ENCODE results near the gene P2RY8. TPM values are rescaled to one million over a fixed set of nuclear protein-coding genes. Genes with fewer than 3 reads are reported as not detected.
"Not testable (repeated sequence)": the region's sequence is repeated elsewhere in the genome, so short reads cannot be mapped to it uniquely, and the experiment has no call there.

Gene P2RY8
- total and polyA plus RNA-seq, 2 donors, result 0.26 to 2.6 TPM

DNA sequence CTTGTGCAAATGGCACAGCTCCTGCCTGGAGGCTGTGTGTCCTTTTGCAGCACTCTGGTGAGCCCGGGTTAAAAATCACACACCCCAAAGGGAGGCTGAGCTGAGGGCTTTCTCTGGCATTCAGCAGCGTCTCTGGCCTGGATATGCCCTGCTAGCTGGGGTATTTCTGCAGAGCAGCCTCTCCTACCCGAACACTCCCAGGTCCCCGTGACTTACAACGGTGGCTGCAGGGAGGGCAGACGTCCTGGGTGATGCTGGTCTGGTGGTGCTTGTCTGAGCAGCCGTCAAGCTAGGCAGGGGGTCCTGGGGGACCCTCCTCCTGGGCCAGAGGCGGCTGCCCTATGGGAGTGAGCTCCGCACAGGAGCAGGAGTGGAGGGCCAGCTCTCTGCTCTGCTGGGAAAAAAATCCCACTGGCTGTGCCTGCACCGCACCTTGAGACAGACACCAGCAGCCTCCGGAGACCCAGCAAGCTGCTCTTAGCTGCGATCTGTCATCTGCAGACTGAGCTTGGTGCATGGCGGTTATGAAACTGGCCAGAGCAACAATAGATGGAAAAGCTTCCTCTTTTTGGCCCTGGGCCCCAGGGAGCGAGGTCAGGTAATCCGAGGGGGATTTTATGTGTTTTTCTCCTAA lies 43.0 kb downstream of the P2RY8 start:
- H3K27ac ChIP-seq (ENCODE audit: low read depth), result no peak overlapping the region

DNA sequence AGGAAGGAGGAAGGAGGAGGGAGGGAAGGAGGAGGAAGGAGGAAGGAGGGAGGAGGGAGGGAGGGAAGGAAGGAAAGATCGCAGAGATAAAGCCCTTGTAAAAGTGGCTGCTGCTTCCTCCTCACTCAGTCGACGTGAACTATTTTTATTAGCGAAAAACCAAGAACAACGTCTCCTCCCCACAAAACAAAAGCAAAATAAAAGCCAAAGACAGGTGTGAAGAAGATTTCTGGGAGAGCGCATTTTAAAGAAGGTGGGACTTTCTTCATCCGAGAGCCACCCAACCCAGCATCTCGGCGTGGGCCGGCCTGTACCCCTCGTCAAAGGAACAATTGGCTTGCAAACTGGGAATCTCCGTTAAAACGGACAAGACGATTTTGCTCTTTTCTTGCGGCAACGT lies 43.6 kb downstream of the P2RY8 start:
- Histone ChIP-seq H3K4me1 (ENCODE audit: insufficient read depth) (no peaks in the 10 kb centered on the region), H3K36me3 (ENCODE audit: insufficient read depth) (no peaks in the 10 kb centered on the region), H3K27ac (ENCODE audit: low read depth) (no peak overlapping the region), H3K4me3 (ENCODE audit: low read depth, low read length) (no peak overlapping the region)
- WGBS, result 24% methylated on average over 16 of the region's 16 CpGs
- no peak for DNase-seq (ENCODE audit: extremely low spot score)

More for the DNA sequence above, 43.0 kb downstream of the P2RY8 start:
- WGBS, result 13% methylated on average over 15 of the region's 15 CpGs
- H3K36me3 ChIP-seq (ENCODE audit: insufficient read depth), result no peaks in the 10 kb centered on the region
- no peak for DNase-seq (ENCODE audit: extremely low spot score)
- H3K4me3 ChIP-seq (ENCODE audit: low read depth, low read length), result no peak overlapping the region
- no peaks in the 10 kb centered on the region for H3K4me1 ChIP-seq (ENCODE audit: insufficient read depth)

DNA sequence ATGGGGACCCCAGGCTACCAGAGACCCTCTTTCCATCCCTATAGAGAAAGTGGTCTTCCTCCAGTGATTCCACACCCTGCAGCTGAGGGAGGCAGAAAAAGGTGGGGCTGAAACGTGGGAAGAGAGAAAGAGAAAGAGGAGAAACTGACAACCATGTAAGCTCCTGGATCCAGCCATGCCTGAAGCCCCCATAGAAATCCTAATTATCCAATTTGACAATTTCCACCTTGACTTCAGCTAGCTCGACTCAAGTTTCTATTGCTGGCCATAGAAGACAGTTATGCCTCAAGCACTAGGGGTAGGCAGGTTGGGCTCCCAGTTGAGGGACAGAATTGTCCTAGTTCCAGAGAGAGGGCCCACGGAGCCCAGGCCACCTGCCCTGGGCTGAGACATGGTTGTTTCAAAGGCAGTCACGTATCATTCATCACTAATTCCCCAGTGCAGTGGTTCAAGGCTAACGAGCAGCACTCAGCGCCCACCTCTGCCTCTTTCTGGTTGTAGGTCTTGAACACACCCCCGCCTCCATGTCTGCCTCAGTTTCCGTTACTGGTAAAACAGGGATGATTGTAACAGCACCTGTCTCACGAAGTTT lies 44.5 kb downstream of the P2RY8 start:
- no peak for DNase-seq (ENCODE audit: extremely low spot score)
- no peaks in the 10 kb centered on the region for H3K4me1 ChIP-seq (ENCODE audit: insufficient read depth)
- 90% methylated on average over 9 of the region's 9 CpGs for WGBS

DNA sequence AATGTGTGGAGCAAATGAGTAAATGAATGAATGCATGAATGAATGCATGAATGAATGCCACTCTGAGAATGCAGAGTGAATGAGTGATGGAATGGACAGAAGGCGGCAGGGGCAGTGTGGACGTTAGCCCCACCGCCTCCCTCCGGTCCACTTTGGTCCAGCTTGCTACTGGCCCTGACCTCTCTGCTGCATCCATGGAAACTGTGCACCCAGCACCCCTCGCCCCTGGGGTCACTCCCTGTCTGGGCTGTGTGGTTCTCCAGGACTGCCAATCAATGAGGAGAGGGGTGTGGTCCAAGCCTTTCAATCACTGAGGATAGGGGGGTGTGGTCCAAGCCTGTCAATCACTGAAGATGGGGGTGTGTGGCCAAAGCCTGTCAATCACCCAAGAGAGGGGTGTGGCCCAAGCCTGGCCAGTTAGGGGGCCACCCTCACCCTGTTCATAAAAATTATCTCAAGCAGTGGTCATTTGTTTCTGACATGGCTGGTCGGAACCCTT lies 45.1 kb downstream of the P2RY8 start:
- H3K4me1 ChIP-seq (ENCODE audit: insufficient read depth), result no peaks in the 10 kb centered on the region
- DNase-seq (ENCODE audit: extremely low spot score), result no peak
- H3K36me3 ChIP-seq (ENCODE audit: insufficient read depth), result no peaks in the 10 kb centered on the region
- WGBS, result 86% methylated on average over 6 of the region's 6 CpGs
- H3K4me3 ChIP-seq (ENCODE audit: low read depth, low read length), result no peak overlapping the region
- no peak overlapping the region for H3K27ac ChIP-seq (ENCODE audit: low read depth)

More for the DNA sequence above, 44.5 kb downstream of the P2RY8 start:
- Histone ChIP-seq H3K27ac (ENCODE audit: low read depth) (no peak overlapping the region), H3K4me3 (ENCODE audit: low read depth, low read length) (no peak overlapping the region), H3K36me3 (ENCODE audit: insufficient read depth) (no peaks in the 10 kb centered on the region)

DNA sequence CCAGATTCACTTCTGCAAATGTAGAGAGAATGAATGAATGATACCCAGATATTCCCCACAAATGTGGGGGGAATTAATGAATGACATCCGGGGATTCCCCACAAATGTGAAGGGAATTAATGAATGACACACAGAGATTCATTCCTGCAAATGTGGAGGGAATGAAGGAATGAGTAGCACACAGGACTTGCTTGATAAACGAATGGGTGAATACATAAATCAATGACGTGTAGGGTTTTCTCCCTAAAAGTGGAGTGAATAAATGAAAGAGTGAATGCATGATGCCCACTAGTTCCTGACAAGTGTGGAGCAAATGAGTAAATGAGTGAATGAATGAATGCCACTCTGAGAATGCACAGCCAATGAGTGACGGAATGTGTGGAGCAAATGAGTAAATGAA lies 45.7 kb downstream of the P2RY8 start:
- not testable (repeated sequence) for H3K4me3 ChIP-seq (ENCODE audit: low read depth, low read length); H3K27ac ChIP-seq (ENCODE audit: low read depth); H3K4me1 ChIP-seq (ENCODE audit: insufficient read depth); DNase-seq (ENCODE audit: extremely low spot score); H3K36me3 ChIP-seq (ENCODE audit: insufficient read depth)
- WGBS, result 95% methylated on average over 4 of the region's 4 CpGs

DNA sequence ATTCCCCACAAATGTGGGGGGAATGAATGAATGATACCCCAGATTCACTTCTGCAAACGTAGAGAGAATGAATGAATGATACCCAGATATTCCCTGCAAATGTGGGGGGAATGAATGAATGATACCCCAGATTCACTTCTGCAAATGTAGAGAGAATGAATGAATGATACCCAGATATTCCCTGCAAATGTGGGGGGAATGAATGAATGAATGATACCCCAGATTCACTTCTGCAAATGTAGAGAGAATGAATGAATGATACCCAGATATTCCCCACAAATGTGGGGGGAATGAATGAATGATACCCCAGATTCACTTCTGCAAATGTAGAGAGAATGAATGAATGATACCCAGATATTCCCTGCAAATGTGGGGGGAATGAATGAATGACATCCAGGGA lies 46.3 kb downstream of the P2RY8 start:
- not testable (repeated sequence) for H3K27ac ChIP-seq (ENCODE audit: low read depth); H3K4me3 ChIP-seq (ENCODE audit: low read depth, low read length); H3K4me1 ChIP-seq (ENCODE audit: insufficient read depth); DNase-seq (ENCODE audit: extremely low spot score); H3K36me3 ChIP-seq (ENCODE audit: insufficient read depth)
- 90% methylated on average over 1 of the region's 1 CpG for WGBS

DNA sequence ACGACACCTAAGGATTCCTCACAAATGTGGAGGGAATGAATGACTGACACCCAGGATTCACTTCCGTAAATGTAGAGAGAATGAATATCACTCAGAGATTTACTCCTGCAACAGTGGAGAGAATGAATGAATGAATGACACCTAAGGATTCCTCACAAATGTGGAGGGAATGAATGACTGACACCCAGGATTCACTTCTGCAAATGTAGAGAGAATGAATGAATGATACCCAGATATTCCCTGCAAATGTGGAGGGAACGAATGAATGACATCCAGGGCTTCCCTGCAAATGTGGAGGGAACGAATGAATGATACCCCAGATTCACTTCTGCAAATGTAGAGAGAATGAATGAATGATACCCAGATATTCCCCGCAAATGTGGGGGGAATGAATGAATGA lies 47.6 kb downstream of the P2RY8 start:
- not testable (repeated sequence) for DNase-seq (ENCODE audit: extremely low spot score); H3K4me1 ChIP-seq (ENCODE audit: insufficient read depth); H3K27ac ChIP-seq (ENCODE audit: low read depth); H3K36me3 ChIP-seq (ENCODE audit: insufficient read depth); H3K4me3 ChIP-seq (ENCODE audit: low read depth, low read length)
- WGBS, result 81% methylated on average over 5 of the region's 5 CpGs

DNA sequence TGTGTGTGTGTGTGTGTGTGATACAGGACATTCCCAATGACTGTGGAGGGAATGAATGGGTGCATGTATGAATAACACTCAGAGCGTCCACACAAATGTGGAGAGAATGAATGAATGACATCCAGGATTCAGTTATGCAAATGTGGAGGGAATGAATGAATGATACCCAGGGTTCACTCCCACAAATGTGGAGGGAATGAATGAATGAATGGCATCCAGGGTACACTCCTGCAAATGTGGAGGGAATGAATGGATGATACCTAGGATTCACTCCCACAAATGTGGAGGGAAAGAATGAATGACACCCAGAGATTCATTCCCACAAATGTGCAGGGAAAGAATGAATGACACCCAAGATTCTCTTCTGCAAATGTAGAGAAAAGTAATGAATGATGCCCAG lies 48.2 kb downstream of the P2RY8 start:
- WGBS, result 93% methylated on average over 1 of the region's 1 CpG

DNA sequence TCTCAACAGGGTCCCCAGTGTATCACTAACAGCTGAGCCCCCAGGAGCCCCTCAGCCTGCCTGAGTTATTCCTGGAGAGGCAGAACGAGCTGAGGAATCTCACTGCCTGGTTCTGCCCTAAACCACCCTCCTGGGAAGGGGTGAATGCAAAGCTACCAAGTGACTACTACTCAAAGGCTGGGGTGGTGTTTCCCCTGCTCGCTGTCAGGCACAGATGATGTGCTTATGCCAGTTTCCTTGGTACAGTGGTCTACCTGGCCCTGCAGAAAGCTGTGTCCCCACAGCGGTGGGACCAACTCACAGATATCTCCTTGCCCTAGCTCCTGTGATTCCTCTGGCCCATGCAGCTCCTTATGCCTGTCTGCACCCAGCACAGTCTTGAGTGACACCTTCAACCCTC lies 48.8 kb downstream of the P2RY8 start:
- DNase-seq (ENCODE audit: extremely low spot score), result no peak
- Histone ChIP-seq H3K36me3 (ENCODE audit: insufficient read depth) (no peaks in the 10 kb centered on the region), H3K27ac (ENCODE audit: low read depth) (no peak overlapping the region), H3K4me1 (ENCODE audit: insufficient read depth) (no peaks in the 10 kb centered on the region), H3K4me3 (ENCODE audit: low read depth, low read length) (no peak overlapping the region)
- WGBS, result 82% methylated on average over 3 of the region's 3 CpGs

More for the DNA sequence above, 48.2 kb downstream of the P2RY8 start:
- no peak for DNase-seq (ENCODE audit: extremely low spot score)
- Histone ChIP-seq H3K36me3 (ENCODE audit: insufficient read depth) (no peaks in the 10 kb centered on the region), H3K4me1 (ENCODE audit: insufficient read depth) (no peaks in the 10 kb centered on the region), H3K4me3 (ENCODE audit: low read depth, low read length) (no peak overlapping the region), H3K27ac (ENCODE audit: low read depth) (no peak overlapping the region)

DNA sequence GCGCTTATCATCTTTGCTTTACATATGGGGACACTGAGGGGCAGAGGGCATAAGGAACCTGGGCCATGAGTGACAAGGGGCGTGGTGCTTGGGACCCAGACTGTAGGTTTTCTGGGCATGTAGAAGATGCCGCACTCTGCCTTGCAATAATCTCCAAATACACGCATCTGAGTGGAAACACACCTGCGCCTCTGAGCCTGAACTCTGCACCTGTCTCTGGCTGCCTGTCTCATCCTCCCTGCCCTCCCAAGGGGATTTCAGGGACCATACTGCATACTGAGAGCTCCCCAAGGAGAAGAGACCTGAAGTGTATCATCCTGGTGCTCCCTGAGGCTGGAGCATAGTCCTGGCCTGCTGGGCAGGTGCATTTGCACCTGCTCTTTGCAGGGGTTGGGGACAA lies 49.6 kb downstream of the P2RY8 start:
- Histone ChIP-seq H3K36me3 (ENCODE audit: insufficient read depth) (no peaks in the 10 kb centered on the region), H3K27ac (ENCODE audit: low read depth) (no peak overlapping the region), H3K4me1 (ENCODE audit: insufficient read depth) (no peaks in the 10 kb centered on the region), H3K4me3 (ENCODE audit: low read depth, low read length) (no peak overlapping the region)
- DNase-seq (ENCODE audit: extremely low spot score), result no peak
- WGBS, result 91% methylated on average over 5 of the region's 5 CpGs

DNA sequence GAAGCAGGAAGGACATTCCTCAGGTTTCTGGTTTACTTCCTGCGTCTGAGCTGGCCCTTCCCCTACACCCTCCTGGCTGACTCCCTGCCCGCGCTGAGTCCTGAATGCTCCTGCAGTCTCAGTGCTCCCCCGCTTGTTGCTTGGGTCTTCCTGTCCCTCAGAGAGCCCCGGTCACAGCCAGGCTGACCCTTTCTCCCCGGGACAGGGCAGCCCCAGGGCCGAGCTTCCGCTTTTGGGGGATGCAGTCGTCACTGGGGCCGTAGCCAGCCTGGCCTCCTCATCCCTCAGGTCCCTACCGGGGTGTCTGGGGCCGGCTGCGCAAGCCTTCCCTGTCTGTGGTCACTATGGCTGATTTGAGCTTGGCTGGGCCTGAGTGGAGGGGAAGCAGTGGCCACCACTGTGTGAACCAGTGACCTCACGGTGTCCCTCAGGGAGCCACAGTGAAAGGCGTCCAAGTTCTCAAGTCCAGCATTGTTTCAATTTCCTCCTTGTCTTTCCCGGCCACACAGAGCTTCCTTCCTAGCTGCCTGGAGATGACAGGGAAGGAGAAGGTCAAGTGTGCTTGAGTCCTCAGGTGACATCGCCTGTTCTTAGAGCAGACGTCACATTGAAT lies 50.1 kb downstream of the P2RY8 start:
- no peak for DNase-seq (ENCODE audit: extremely low spot score)
- no peaks in the 10 kb centered on the region for H3K36me3 ChIP-seq (ENCODE audit: insufficient read depth)
- no peak overlapping the region for H3K27ac ChIP-seq (ENCODE audit: low read depth)
- no peaks in the 10 kb centered on the region for H3K4me1 ChIP-seq (ENCODE audit: insufficient read depth)
- no peak overlapping the region for H3K4me3 ChIP-seq (ENCODE audit: low read depth, low read length)
- 65% methylated on average over 18 of the region's 18 CpGs for WGBS

DNA sequence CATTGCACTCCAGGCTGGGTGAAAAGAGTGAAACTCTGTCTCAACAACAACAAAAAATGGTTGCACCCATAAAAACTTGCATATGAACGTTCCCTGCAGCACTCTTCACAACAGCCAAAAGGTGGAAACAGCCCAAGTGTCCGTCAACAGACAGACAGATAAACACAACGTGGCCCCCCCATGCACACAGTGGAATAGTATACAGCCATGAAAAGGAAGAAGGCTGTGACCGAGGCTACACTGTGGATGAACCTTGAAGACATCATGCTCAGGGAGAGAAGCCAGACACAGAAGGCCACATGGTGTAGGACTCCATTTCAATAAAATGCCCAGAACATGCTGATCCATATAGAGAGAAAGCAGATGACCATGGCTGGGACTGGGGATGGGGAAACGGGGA lies 50.8 kb downstream of the P2RY8 start:
- WGBS, result 87% methylated on average over 5 of the region's 5 CpGs
- Histone ChIP-seq H3K4me1 (ENCODE audit: insufficient read depth) (no peaks in the 10 kb centered on the region), H3K4me3 (ENCODE audit: low read depth, low read length) (no peak overlapping the region), H3K36me3 (ENCODE audit: insufficient read depth) (no peaks in the 10 kb centered on the region), H3K27ac (ENCODE audit: low read depth) (no peak overlapping the region)
- no peak for DNase-seq (ENCODE audit: extremely low spot score)

DNA sequence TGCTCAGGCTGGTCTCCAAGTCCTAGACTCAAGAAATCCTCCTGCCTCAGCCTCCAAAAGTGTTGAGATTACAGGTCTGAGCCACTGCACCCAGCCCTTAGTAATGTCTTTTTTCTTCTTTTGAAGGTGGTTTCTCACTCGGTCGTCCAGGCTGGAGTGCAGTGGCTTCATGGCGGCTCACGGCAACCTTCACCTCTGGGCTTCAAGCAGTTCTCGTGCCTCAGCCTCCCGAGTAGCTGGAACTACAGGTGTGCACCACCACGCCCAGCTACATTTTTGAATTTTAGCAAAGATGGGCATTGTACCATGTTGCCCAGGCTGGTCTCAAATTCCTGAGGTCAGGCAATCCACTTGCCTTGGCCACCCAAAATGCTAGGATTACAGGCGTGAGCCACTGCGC lies 52.0 kb downstream of the P2RY8 start:
- H3K4me3 ChIP-seq (ENCODE audit: low read depth, low read length), result no peak overlapping the region
- H3K27ac ChIP-seq (ENCODE audit: low read depth), result no peak overlapping the region
- no peak for DNase-seq (ENCODE audit: extremely low spot score)
- no peaks in the 10 kb centered on the region for H3K4me1 ChIP-seq (ENCODE audit: insufficient read depth)
- 93% methylated on average over 9 of the region's 9 CpGs for WGBS
- no peaks in the 10 kb centered on the region for H3K36me3 ChIP-seq (ENCODE audit: insufficient read depth)

DNA sequence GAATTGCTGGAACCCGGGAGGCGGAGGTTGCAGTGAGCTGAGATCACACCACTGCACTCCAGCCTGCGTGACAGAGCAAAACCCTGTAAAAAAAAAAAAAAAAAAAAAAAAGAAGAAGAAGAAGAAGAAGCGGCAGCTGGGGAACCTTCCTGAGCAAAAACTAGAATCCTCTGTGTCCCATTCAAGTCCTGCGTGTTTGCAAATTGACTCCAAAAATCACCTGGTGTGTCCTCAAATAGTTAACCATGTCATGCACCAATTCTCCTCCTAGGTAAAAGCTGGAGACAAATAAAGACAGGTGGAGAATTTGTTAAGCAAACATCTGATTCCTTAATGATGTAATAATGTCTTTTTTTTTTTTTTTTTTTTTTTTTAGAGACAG lies 52.4 kb downstream of the P2RY8 start:
- Histone ChIP-seq H3K27ac (ENCODE audit: low read depth) (no peak overlapping the region), H3K36me3 (ENCODE audit: insufficient read depth) (no peaks in the 10 kb centered on the region), H3K4me1 (ENCODE audit: insufficient read depth) (no peaks in the 10 kb centered on the region), H3K4me3 (ENCODE audit: low read depth, low read length) (no peak overlapping the region)
- WGBS, result 85% methylated on average over 5 of the region's 5 CpGs
- DNase-seq (ENCODE audit: extremely low spot score), result no peak

All from urinary bladder (tissue), 4 donors.